GM23338 (cell line): ENCODE results near the gene BCL10.

Experiments used
- CREB1 ChIP-seq: fragments of 250-450 bp; sonication (Bioruptor Pico); IDR thresholded peaks from 2 replicates; pipeline ENCODE4 v1.5.0; 2020; ENCODE audit warnings: low read depth, mild to moderate bottlenecking, moderate library complexity
- EZH2 ChIP-seq: fragments of 200-600 bp; sonication (generic); IDR thresholded peaks from one replicate; pipeline ENCODE4 v1.8.0; 2017; ENCODE audit warnings: antibody characterized with exemption, mild to moderate bottlenecking, low read depth; ENCODE audit not compliant: unreplicated experiment
- EZH2phosphoT487 ChIP-seq: fragments of 200-600 bp; sonication (generic); IDR thresholded peaks from one replicate; pipeline ENCODE4 v1.8.1; 2018; ENCODE audit warnings: antibody characterized with exemption; ENCODE audit not compliant: unreplicated experiment
- NANOG ChIP-seq: IDR thresholded peaks from 2 replicates; pipeline ENCODE4 v1.6.1; 2016; ENCODE audit warnings: antibody characterized with exemption, borderline replicate concordance
- POLR2AphosphoS5 ChIP-seq: IDR thresholded peaks from 2 replicates; pipeline ENCODE4 v1.6.1; 2016; ENCODE audit warnings: antibody characterized with exemption, low read depth
- ZNF114 ChIP-seq: fragments of 250-450 bp; sonication (Bioruptor Pico); IDR thresholded peaks from 2 replicates; pipeline ENCODE4 v1.5.0; 2020; ENCODE audit warnings: mild to moderate bottlenecking, moderate library complexity
- ZNF331 ChIP-seq: fragments of 250-450 bp; sonication (Bioruptor Pico); IDR thresholded peaks from 2 replicates; pipeline ENCODE4 v1.5.0; 2020; ENCODE audit warnings: low read depth, mild to moderate bottlenecking, moderate library complexity
- TF ChIP-seq, protein P1 (sequence below), 2 experiments: fragments of 200-600 bp in 1 of 2; sonication (generic) in 1 of 2; conservative IDR thresholded peaks; 2 replicates each; pipeline versions ENCODE4 v1.5.1 to v1.6.1; 2016 to 2017; ENCODE audit warnings: antibody characterized with exemption in 2 of 2, low read depth in 2 of 2, mild to moderate bottlenecking in 2 of 2, moderate library complexity in 1 of 2
- TF ChIP-seq, protein P2 (sequence below): IDR thresholded peaks from one replicate; pipeline ENCODE4 v1.6.1; 2018; ENCODE audit warnings: antibody characterized with exemption; ENCODE audit not compliant: unreplicated experiment

DNA sequence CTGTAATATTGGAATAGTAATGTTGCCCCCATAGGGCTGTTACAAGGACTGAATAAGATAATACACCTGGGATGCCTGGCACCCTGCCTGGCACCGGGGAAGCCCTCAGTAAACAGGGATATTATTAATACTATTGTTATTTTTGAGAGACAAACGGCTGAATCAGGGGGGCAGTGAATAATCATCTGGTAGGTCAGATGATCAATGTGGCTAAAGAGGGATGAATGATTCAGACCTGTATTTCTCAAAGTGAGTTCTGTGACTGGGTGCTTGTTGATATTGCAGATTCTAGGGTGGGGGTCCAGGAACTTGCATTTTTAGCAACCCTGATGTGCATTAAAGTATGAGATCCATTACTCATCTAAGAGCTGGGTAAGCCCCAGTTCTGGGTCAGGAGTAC lies 46.2 kb upstream of the BCL10 start:
- TF ChIP-seq, protein P1, sequence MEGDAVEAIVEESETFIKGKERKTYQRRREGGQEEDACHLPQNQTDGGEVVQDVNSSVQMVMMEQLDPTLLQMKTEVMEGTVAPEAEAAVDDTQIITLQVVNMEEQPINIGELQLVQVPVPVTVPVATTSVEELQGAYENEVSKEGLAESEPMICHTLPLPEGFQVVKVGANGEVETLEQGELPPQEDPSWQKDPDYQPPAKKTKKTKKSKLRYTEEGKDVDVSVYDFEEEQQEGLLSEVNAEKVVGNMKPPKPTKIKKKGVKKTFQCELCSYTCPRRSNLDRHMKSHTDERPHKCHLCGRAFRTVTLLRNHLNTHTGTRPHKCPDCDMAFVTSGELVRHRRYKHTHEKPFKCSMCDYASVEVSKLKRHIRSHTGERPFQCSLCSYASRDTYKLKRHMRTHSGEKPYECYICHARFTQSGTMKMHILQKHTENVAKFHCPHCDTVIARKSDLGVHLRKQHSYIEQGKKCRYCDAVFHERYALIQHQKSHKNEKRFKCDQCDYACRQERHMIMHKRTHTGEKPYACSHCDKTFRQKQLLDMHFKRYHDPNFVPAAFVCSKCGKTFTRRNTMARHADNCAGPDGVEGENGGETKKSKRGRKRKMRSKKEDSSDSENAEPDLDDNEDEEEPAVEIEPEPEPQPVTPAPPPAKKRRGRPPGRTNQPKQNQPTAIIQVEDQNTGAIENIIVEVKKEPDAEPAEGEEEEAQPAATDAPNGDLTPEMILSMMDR (conservative IDR thresholded peaks at IDR 0.05; ENCODE audit: low read depth in 2 of 2) = no peak
- TF ChIP-seq POLR2AphosphoS5 = no peak
- TF ChIP-seq, protein P2, sequence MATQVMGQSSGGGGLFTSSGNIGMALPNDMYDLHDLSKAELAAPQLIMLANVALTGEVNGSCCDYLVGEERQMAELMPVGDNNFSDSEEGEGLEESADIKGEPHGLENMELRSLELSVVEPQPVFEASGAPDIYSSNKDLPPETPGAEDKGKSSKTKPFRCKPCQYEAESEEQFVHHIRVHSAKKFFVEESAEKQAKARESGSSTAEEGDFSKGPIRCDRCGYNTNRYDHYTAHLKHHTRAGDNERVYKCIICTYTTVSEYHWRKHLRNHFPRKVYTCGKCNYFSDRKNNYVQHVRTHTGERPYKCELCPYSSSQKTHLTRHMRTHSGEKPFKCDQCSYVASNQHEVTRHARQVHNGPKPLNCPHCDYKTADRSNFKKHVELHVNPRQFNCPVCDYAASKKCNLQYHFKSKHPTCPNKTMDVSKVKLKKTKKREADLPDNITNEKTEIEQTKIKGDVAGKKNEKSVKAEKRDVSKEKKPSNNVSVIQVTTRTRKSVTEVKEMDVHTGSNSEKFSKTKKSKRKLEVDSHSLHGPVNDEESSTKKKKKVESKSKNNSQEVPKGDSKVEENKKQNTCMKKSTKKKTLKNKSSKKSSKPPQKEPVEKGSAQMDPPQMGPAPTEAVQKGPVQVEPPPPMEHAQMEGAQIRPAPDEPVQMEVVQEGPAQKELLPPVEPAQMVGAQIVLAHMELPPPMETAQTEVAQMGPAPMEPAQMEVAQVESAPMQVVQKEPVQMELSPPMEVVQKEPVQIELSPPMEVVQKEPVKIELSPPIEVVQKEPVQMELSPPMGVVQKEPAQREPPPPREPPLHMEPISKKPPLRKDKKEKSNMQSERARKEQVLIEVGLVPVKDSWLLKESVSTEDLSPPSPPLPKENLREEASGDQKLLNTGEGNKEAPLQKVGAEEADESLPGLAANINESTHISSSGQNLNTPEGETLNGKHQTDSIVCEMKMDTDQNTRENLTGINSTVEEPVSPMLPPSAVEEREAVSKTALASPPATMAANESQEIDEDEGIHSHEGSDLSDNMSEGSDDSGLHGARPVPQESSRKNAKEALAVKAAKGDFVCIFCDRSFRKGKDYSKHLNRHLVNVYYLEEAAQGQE = no peak
- TF ChIP-seq ZNF331 (CRISPR knock-in tag) = no peak
- TF ChIP-seq EZH2phosphoT487 = no peak
- TF ChIP-seq NANOG = no peak
- TF ChIP-seq EZH2 = no peak
- TF ChIP-seq ZNF114 (CRISPR knock-in tag) = no peak
- TF ChIP-seq CREB1 = no peak
